ENCODE results near the gene PLIN3.
"Not testable (repeated sequence)": the region's sequence is repeated elsewhere in the genome, so short reads cannot be mapped to it uniquely, and the experiment has no call there.

Gene PLIN3

GRCh38 chr19:4897146-4897545 is 29.7 kb upstream of the PLIN3 start:
- Histone ChIP-seq H3K56ac (ENCODE audit: low read length) (no peak overlapping the region), H3K4me1 (ENCODE audit: control insufficient read depth, low read depth, low read length) (no peaks in the 10 kb centered on the region), H4K5ac (ENCODE audit: low read length) (no peak overlapping the region), H3K36me3 (ENCODE audit: control insufficient read depth, insufficient read depth, low read length) (no peaks in the 10 kb centered on the region), H3K79me2 (ENCODE audit: control insufficient read depth, insufficient read depth, low read length) (no peaks in the 10 kb centered on the region), H2BK15ac (replicated peaks; ENCODE audit: low read depth) (no peak overlapping the region), H3K79me1 (ENCODE audit: low read length) (no peaks in the 10 kb centered on the region), H2BK5ac (ENCODE audit: low read length) (no peak overlapping the region), H3K4me3 (ENCODE audit: low read length) (no peak overlapping the region), H3K4me2 (ENCODE audit: low read length) (no peak overlapping the region), H3K4ac (ENCODE audit: low read depth, low read length) (no peak overlapping the region), H3K23ac (ENCODE audit: low read length) (no peak overlapping the region), H3K27ac (ENCODE audit: low read depth, low read length) (no peak overlapping the region), H2BK120ac (ENCODE audit: low read depth, low read length) (no peak overlapping the region), H4K8ac (ENCODE audit: low read depth, low read length) (no peak overlapping the region), H2AK5ac (ENCODE audit: low read length) (no peak overlapping the region), H3K9ac (ENCODE audit: low read length) (no peak overlapping the region), H3K18ac (ENCODE audit: low read length) (no peak overlapping the region), H3K27me3 (ENCODE audit: insufficient read depth, low read length, poor library complexity) (no peaks in the 10 kb centered on the region)
- WGBS (ENCODE audit: extremely low coverage, insufficient coverage, low lambda C conversion rate), result no CpG with 5 or more reads among the region's 7 CpGs
- no peak for DNase-seq

- Histone ChIP-seq H2BK5ac (ENCODE audit: low read length) (no peak overlapping the region), H4K5ac (ENCODE audit: low read length) (no peak overlapping the region), H3K4me1 (ENCODE audit: control insufficient read depth, low read depth, low read length) (no peaks in the 10 kb centered on the region), H4K8ac (ENCODE audit: low read depth, low read length) (no peak overlapping the region), H3K4ac (ENCODE audit: low read depth, low read length) (no peak overlapping the region), H3K18ac (ENCODE audit: low read length) (no peak overlapping the region), H3K36me3 (ENCODE audit: control insufficient read depth, insufficient read depth, low read length) (no peaks in the 10 kb centered on the region), H3K27ac (ENCODE audit: low read depth, low read length) (no peak overlapping the region), H3K79me1 (ENCODE audit: low read length) (no peaks in the 10 kb centered on the region), H3K27me3 (ENCODE audit: insufficient read depth, low read length, poor library complexity) (no peaks in the 10 kb centered on the region), H3K4me3 (ENCODE audit: low read length) (no peak overlapping the region), H2BK15ac (replicated peaks; ENCODE audit: low read depth) (no peak overlapping the region), H3K56ac (ENCODE audit: low read length) (no peak overlapping the region), H3K9ac (ENCODE audit: low read length) (no peak overlapping the region), H3K4me2 (ENCODE audit: low read length) (no peak overlapping the region), H3K79me2 (ENCODE audit: control insufficient read depth, insufficient read depth, low read length) (no peaks in the 10 kb centered on the region), H2AK5ac (ENCODE audit: low read length) (no peak overlapping the region), H2BK120ac (ENCODE audit: low read depth, low read length) (no peak overlapping the region), H3K23ac (ENCODE audit: low read length) (no peak overlapping the region)
- no peak for DNase-seq
- WGBS (ENCODE audit: extremely low coverage, insufficient coverage, low lambda C conversion rate), result no CpG with 5 or more reads among the region's 3 CpGs
These were observed 28.9 kb upstream of the PLIN3 start for GRCh38 chr19:4896372-4896771.

GRCh38 chr19:4892962-4893361 is 25.5 kb upstream of the PLIN3 start:
- H3K27ac ChIP-seq (ENCODE audit: low read depth, low read length); H3K56ac ChIP-seq (ENCODE audit: low read length); H2BK15ac ChIP-seq (replicated peaks; ENCODE audit: low read depth); H3K79me2 ChIP-seq (ENCODE audit: control insufficient read depth, insufficient read depth, low read length); H3K4ac ChIP-seq (ENCODE audit: low read depth, low read length); H4K5ac ChIP-seq (ENCODE audit: low read length); H2BK120ac ChIP-seq (ENCODE audit: low read depth, low read length); H2BK5ac ChIP-seq (ENCODE audit: low read length); H3K18ac ChIP-seq (ENCODE audit: low read length); H3K9ac ChIP-seq (ENCODE audit: low read length); H3K23ac ChIP-seq (ENCODE audit: low read length); H3K4me2 ChIP-seq (ENCODE audit: low read length); H3K79me1 ChIP-seq (ENCODE audit: low read length); H3K27me3 ChIP-seq (ENCODE audit: insufficient read depth, low read length, poor library complexity); H3K4me3 ChIP-seq (ENCODE audit: low read length); H2AK5ac ChIP-seq (ENCODE audit: low read length); H3K4me1 ChIP-seq (ENCODE audit: control insufficient read depth, low read depth, low read length); DNase-seq; H3K36me3 ChIP-seq (ENCODE audit: control insufficient read depth, insufficient read depth, low read length); H4K8ac ChIP-seq (ENCODE audit: low read depth, low read length): not testable (repeated sequence)
- no CpG with 5 or more reads among the region's 11 CpGs for WGBS (ENCODE audit: extremely low coverage, insufficient coverage, low lambda C conversion rate)

- H3K4me1 ChIP-seq (ENCODE audit: control insufficient read depth, low read depth, low read length), result no peaks in the 10 kb centered on the region
- no peak overlapping the region for H3K56ac ChIP-seq (ENCODE audit: low read length)
- no peak for DNase-seq
- no peak overlapping the region for H3K9ac ChIP-seq (ENCODE audit: low read length)
- H3K27me3 ChIP-seq (ENCODE audit: insufficient read depth, low read length, poor library complexity), result no peaks in the 10 kb centered on the region
- H4K5ac ChIP-seq (ENCODE audit: low read length), result no peak overlapping the region
- no peak overlapping the region for H3K4me2 ChIP-seq (ENCODE audit: low read length)
- H2BK120ac ChIP-seq (ENCODE audit: low read depth, low read length), result no peak overlapping the region
- H3K36me3 ChIP-seq (ENCODE audit: control insufficient read depth, insufficient read depth, low read length), result no peaks in the 10 kb centered on the region
- no peak overlapping the region for H3K4ac ChIP-seq (ENCODE audit: low read depth, low read length)
- H2BK5ac ChIP-seq (ENCODE audit: low read length), result no peak overlapping the region
- no peaks in the 10 kb centered on the region for H3K79me1 ChIP-seq (ENCODE audit: low read length)
- no peak overlapping the region for H3K23ac ChIP-seq (ENCODE audit: low read length)
- no peak overlapping the region for H3K18ac ChIP-seq (ENCODE audit: low read length)
- no peak overlapping the region for H3K27ac ChIP-seq (ENCODE audit: low read depth, low read length)
- H2AK5ac ChIP-seq (ENCODE audit: low read length), result no peak overlapping the region
- no peak overlapping the region for H3K4me3 ChIP-seq (ENCODE audit: low read length)
- H2BK15ac ChIP-seq (replicated peaks; ENCODE audit: low read depth), result no peak overlapping the region
- H4K8ac ChIP-seq (ENCODE audit: low read depth, low read length), result no peak overlapping the region
- no peaks in the 10 kb centered on the region for H3K79me2 ChIP-seq (ENCODE audit: control insufficient read depth, insufficient read depth, low read length)
- WGBS (ENCODE audit: extremely low coverage, insufficient coverage, low lambda C conversion rate), result no CpG with 5 or more reads among the region's 22 CpGs
These were observed 23.6 kb upstream of the PLIN3 start for GRCh38 chr19:4891066-4891465.

- Histone ChIP-seq H3K4ac (ENCODE audit: low read depth, low read length) (no peak overlapping the region), H3K79me1 (ENCODE audit: low read length) (no peaks in the 10 kb centered on the region), H2BK5ac (ENCODE audit: low read length) (no peak overlapping the region), H4K8ac (ENCODE audit: low read depth, low read length) (no peak overlapping the region), H3K4me1 (ENCODE audit: control insufficient read depth, low read depth, low read length) (no peaks in the 10 kb centered on the region), H3K27ac (ENCODE audit: low read depth, low read length) (no peak overlapping the region), H3K4me2 (ENCODE audit: low read length) (no peak overlapping the region), H3K18ac (ENCODE audit: low read length) (no peak overlapping the region), H3K4me3 (ENCODE audit: low read length) (no peak overlapping the region), H3K9ac (ENCODE audit: low read length) (no peak overlapping the region), H3K56ac (ENCODE audit: low read length) (no peak overlapping the region), H4K5ac (ENCODE audit: low read length) (no peak overlapping the region), H2BK120ac (ENCODE audit: low read depth, low read length) (no peak overlapping the region), H3K23ac (ENCODE audit: low read length) (no peak overlapping the region), H3K79me2 (ENCODE audit: control insufficient read depth, insufficient read depth, low read length) (no peaks in the 10 kb centered on the region), H3K36me3 (ENCODE audit: control insufficient read depth, insufficient read depth, low read length) (no peaks in the 10 kb centered on the region), H2BK15ac (replicated peaks; ENCODE audit: low read depth) (no peak overlapping the region), H3K27me3 (ENCODE audit: insufficient read depth, low read length, poor library complexity) (no peaks in the 10 kb centered on the region), H2AK5ac (ENCODE audit: low read length) (no peak overlapping the region)
- WGBS (ENCODE audit: extremely low coverage, insufficient coverage, low lambda C conversion rate), result no CpG with 5 or more reads among the region's 14 CpGs
- DNase-seq, result no peak
These were observed 21.8 kb upstream of the PLIN3 start for GRCh38 chr19:4889034-4889815.

- not testable (repeated sequence) for H3K4me2 ChIP-seq (ENCODE audit: low read length); H3K9ac ChIP-seq (ENCODE audit: low read length); H3K18ac ChIP-seq (ENCODE audit: low read length); H2AK5ac ChIP-seq (ENCODE audit: low read length); H4K8ac ChIP-seq (ENCODE audit: low read depth, low read length); H2BK15ac ChIP-seq (replicated peaks; ENCODE audit: low read depth); H2BK5ac ChIP-seq (ENCODE audit: low read length); H3K4me1 ChIP-seq (ENCODE audit: control insufficient read depth, low read depth, low read length); H3K56ac ChIP-seq (ENCODE audit: low read length); H3K23ac ChIP-seq (ENCODE audit: low read length); H2BK120ac ChIP-seq (ENCODE audit: low read depth, low read length); H3K4me3 ChIP-seq (ENCODE audit: low read length); H3K79me1 ChIP-seq (ENCODE audit: low read length); H3K4ac ChIP-seq (ENCODE audit: low read depth, low read length); DNase-seq; H4K5ac ChIP-seq (ENCODE audit: low read length); H3K79me2 ChIP-seq (ENCODE audit: control insufficient read depth, insufficient read depth, low read length); H3K27ac ChIP-seq (ENCODE audit: low read depth, low read length); H3K36me3 ChIP-seq (ENCODE audit: control insufficient read depth, insufficient read depth, low read length); H3K27me3 ChIP-seq (ENCODE audit: insufficient read depth, low read length, poor library complexity)
- no CpG with 5 or more reads among the region's 6 CpGs for WGBS (ENCODE audit: extremely low coverage, insufficient coverage, low lambda C conversion rate)
These were observed 20.3 kb upstream of the PLIN3 start for GRCh38 chr19:4887803-4888202.
